Dendritic cell treated with granulocyte-macrophage colony-stimulating factor and Interleukin-4, amounts not matched to agents 40 ng/mL and 50 ng/mL, for 4 days (primary cell): ENCODE measurements around the gene FAM110D.

Source experiments
- H3K27ac Mint-ChIP-seq: one replicate; pipeline ENCODE4 v1.8.0; 2022; ENCODE audit warnings: mild to moderate bottlenecking, mixed read lengths
- H3K27me3 Mint-ChIP-seq: one replicate; pipeline ENCODE4 v1.8.0; 2022; ENCODE audit warnings: mild to moderate bottlenecking, mixed read lengths
- H3K36me3 Mint-ChIP-seq: one replicate; pipeline ENCODE4 v1.8.0; 2022; ENCODE audit warnings: low read depth, mixed read lengths
- H3K4me1 Mint-ChIP-seq: one replicate; pipeline ENCODE4 v1.8.0; 2022; ENCODE audit warnings: low read depth, mixed read lengths
- H3K4me3 Mint-ChIP-seq: one replicate; pipeline ENCODE4 v1.8.0; 2022; ENCODE audit warnings: mild to moderate bottlenecking, moderate library complexity, mixed read lengths
- H3K9me3 Mint-ChIP-seq: one replicate; pipeline ENCODE4 v1.8.0; 2022; ENCODE audit warnings: mixed read lengths
- intact Hi-C: fragments of 100-400 bp; cut with micrococcal nuclease; formaldehyde crosslinking; loops from one replicate; pipeline ENCODE4 v1.15.0; 2022

Gene FAM110D

DNA sequence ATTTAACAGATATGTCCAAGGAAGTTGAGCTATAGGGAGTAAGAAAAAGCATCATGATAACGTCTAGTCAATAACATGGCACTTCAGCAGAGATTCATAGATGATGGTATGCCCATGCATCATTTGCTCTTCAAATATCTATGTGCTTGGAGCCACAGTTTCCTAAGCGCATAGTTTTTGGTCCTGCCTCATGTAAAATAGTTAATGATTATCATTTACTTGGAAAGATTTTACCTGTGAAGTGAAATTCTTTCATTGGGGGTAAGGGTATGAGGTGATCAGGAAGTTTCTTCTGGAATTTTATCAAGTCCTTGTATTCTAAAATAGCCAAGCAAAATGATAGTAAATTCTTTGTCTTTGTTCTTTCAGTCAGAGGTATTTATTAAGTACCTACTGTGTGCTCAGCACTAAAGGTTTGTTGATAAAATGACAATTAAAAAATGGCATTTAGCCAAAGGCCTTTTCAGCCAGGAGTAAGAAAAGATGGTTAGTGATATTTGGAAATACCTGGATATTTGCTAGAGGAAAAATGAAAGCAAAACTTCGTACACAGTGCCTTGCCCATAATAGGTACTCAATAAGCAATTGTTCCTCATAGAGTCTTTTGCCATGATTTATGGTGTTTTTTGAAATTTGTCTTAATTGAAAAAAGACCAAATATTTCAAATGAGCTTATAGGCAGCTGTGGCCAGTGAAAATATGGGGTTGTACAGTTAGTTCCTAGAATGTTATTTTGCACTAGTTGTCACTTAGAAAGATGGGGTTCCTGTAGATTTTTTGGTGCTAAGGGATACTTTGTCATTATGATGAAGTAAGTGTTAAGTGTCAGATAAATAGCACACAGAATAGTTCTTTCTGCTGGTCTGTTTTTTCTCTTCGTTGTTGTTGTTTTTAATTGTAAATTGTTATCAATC, 34.2 kb upstream of the FAM110D start:
- Mint-ChIP-seq H3K27ac (no peak overlapping the region), H3K4me3 (no peak overlapping the region)

GRCh38 chr1:26125382-26125781, 33.5 kb upstream of the FAM110D start:
- no peak overlapping the region for H3K4me3 Mint-ChIP-seq
- peaks cover 44% of the 10 kb centered on the region for H3K4me1 Mint-ChIP-seq
- no peak overlapping the region for H3K27ac Mint-ChIP-seq
- no peaks in the 10 kb centered on the region for H3K9me3 Mint-ChIP-seq
- no peaks in the 10 kb centered on the region for H3K36me3 Mint-ChIP-seq
- no peaks in the 10 kb centered on the region for H3K27me3 Mint-ChIP-seq
- intact Hi-C loops: no loop called here

More for the DNA sequence above, 34.2 kb upstream of the FAM110D start:
- intact Hi-C loops: no loop called here
- H3K4me1 Mint-ChIP-seq: peaks cover 51% of the 10 kb centered on the region
- H3K27me3 Mint-ChIP-seq: no peaks in the 10 kb centered on the region
- H3K36me3 Mint-ChIP-seq: peaks cover 1% of the 10 kb centered on the region
- H3K9me3 Mint-ChIP-seq: no peaks in the 10 kb centered on the region

DNA sequence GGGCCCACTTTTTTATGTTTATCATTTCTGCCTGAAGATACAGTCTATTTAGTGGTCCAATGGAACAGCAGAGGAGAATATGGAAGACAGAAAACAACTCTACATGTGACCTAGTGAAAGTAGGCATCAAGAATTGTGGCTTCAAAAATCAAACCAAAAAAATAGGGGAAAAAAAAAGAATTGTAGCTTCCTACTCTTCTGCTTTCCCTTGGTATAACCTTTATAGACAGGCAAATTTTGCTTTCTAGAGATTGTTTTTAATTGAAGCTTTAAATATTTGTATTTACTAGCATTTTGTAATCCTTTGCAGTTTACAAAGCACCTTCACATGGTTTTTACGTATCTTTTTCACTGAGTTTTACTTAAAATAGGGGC, 32.9 kb upstream of the FAM110D start:
- H3K27ac Mint-ChIP-seq: peak overlapping the region; percentile 62
- peaks cover 40% of the 10 kb centered on the region for H3K4me1 Mint-ChIP-seq
- intact Hi-C loops: loop anchor here (2.0 kb wide), 1 partner anchor 13 kb away; no protein-coding TSS in a partner anchor
- no peaks in the 10 kb centered on the region for H3K27me3 Mint-ChIP-seq
- H3K9me3 Mint-ChIP-seq: no peaks in the 10 kb centered on the region
- H3K4me3 Mint-ChIP-seq: no peak overlapping the region
- H3K36me3 Mint-ChIP-seq: no peaks in the 10 kb centered on the region

- peak overlapping the region; percentile 62 for H3K27ac Mint-ChIP-seq
- H3K4me1 Mint-ChIP-seq: peaks cover 40% of the 10 kb centered on the region
Observed at GRCh38 chr1:26126321-26127084, 32.4 kb upstream of the FAM110D start.

DNA sequence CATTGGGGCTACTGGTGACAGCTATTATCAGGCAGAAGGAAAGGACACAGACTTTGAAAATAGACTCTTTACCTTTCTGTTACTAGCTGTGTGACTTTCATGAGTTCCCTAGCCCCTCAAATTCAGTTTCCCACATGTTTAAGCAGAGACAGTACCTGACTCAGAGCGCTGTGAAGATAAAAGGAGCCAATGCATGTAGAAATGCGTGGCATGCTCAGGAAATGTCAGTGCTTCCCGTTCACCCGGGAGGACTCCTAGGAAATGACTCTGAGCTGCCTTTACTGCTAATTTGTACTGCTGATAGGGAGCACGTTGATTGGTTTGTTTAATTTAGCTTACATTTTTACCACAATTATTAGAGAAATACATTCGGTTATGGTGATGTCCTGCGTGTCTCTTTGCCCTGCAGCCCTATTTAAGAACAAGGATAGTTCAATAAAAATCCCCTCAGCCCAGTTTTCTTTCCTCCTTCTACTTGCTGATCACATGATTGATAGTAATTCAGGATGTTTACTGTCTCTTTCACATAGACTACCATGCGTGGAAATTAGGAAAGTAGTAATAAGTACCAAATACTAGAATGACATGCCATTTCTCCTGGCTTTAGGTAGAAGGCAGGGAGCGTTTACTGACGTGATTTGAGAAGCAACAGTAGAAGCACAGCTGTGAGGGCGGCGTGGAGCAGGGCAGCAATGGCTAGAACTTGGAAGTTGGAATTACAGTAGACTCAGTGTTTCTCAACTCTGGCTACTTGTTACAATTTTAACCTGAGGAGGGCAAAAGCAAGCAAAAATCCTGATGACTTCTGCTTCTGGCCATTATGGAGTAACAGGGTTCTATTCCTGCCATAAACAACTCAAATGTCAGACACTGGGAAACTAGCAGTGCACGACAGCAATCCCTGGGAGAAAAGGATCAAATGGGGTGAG, 31.4 kb upstream of the FAM110D start:
- peaks cover 30% of the 10 kb centered on the region for H3K4me1 Mint-ChIP-seq
- no peaks in the 10 kb centered on the region for H3K27me3 Mint-ChIP-seq
- peak overlapping the region; percentile 79 for H3K27ac Mint-ChIP-seq
- H3K9me3 Mint-ChIP-seq: no peaks in the 10 kb centered on the region
- peak overlapping the region; percentile 24 for H3K4me3 Mint-ChIP-seq
- intact Hi-C loops: loop anchor here (2.0 kb wide), 1 partner anchor 15 kb away; no protein-coding TSS in a partner anchor
- H3K36me3 Mint-ChIP-seq: no peaks in the 10 kb centered on the region

More at GRCh38 chr1:26126321-26127084, 32.4 kb upstream of the FAM110D start:
- H3K27me3 Mint-ChIP-seq: no peaks in the 10 kb centered on the region
- intact Hi-C loops: loop anchor here (2.0 kb wide), 1 partner anchor 14 kb away; no protein-coding TSS in a partner anchor
- no peaks in the 10 kb centered on the region for H3K36me3 Mint-ChIP-seq
- no peaks in the 10 kb centered on the region for H3K9me3 Mint-ChIP-seq
- H3K4me3 Mint-ChIP-seq: no peak overlapping the region

DNA sequence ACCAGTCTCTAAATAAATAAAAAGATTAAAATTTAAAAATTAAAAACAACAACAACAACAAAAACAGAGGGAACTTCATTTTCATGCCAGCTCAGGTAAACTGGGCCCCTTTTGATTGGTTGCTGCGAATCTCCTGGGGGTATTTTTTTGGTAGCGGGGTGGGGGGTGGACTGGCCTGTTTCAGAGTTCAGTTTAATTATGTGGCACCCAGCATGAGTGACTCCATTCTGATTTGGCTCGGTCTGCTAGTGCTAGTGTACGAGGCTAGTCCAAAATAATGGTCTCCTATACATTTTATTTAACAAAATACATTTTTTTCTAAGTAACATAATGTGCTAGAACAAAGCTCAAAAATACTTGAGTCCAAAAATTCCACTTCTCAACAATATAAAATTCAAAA, 29.1 kb upstream of the FAM110D start:
- no peaks in the 10 kb centered on the region for H3K27me3 Mint-ChIP-seq
- intact Hi-C loops: no loop called here
- H3K36me3 Mint-ChIP-seq: no peaks in the 10 kb centered on the region
- peaks cover 21% of the 10 kb centered on the region for H3K4me1 Mint-ChIP-seq
- H3K9me3 Mint-ChIP-seq: no peaks in the 10 kb centered on the region
- H3K27ac Mint-ChIP-seq: no peak overlapping the region
- H3K4me3 Mint-ChIP-seq: no peak overlapping the region

- no peak overlapping the region for H3K27ac Mint-ChIP-seq
- H3K9me3 Mint-ChIP-seq: no peaks in the 10 kb centered on the region
- no peaks in the 10 kb centered on the region for H3K27me3 Mint-ChIP-seq
- no peaks in the 10 kb centered on the region for H3K36me3 Mint-ChIP-seq
- peaks cover 18% of the 10 kb centered on the region for H3K4me1 Mint-ChIP-seq
- intact Hi-C loops: no loop called here
- H3K4me3 Mint-ChIP-seq: no peak overlapping the region
Observed at GRCh38 chr1:26130695-26131094, 28.2 kb upstream of the FAM110D start.

GRCh38 chr1:26132128-26132833, 26.6 kb upstream of the FAM110D start:
- Mint-ChIP-seq H3K4me3 (no peak overlapping the region), H3K9me3 (no peaks in the 10 kb centered on the region)

GRCh38 chr1:26132834-26133167, 26.1 kb upstream of the FAM110D start:
- Mint-ChIP-seq H3K9me3 (no peaks in the 10 kb centered on the region), H3K36me3 (no peaks in the 10 kb centered on the region), H3K4me3 (no peak overlapping the region), H3K27me3 (no peaks in the 10 kb centered on the region), H3K27ac (no peak overlapping the region), H3K4me1 (peaks cover 11% of the 10 kb centered on the region)
- intact Hi-C loops: no loop called here

More at GRCh38 chr1:26132128-26132833, 26.6 kb upstream of the FAM110D start:
- H3K4me1 Mint-ChIP-seq: peaks cover 16% of the 10 kb centered on the region
- no peak overlapping the region for H3K27ac Mint-ChIP-seq
- no peaks in the 10 kb centered on the region for H3K27me3 Mint-ChIP-seq
- intact Hi-C loops: no loop called here
- H3K36me3 Mint-ChIP-seq: no peaks in the 10 kb centered on the region

DNA sequence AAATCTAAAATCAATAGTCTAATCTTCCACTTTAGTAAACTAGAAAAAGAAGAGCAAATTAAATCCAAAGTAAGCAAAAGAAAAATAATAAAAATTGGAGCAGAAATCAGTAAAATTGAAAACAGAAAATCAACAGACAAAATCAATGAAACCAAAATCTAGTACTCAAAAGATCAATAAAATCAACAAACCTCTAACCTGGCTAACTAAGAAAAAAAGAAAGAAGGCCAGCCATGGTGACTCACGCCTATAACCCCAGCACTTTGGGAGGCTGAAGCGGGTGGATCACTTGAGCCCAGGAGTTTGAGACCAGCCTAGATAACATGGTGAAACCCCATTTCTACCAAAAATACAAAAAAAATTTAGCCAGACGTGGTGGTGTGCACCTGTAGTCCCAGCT, 24.4 kb upstream of the FAM110D start:
- H3K9me3 Mint-ChIP-seq: no peaks in the 10 kb centered on the region
- no peaks in the 10 kb centered on the region for H3K4me1 Mint-ChIP-seq
- no peaks in the 10 kb centered on the region for H3K27me3 Mint-ChIP-seq
- intact Hi-C loops: no loop called here
- no peak overlapping the region for H3K4me3 Mint-ChIP-seq
- no peaks in the 10 kb centered on the region for H3K36me3 Mint-ChIP-seq
- H3K27ac Mint-ChIP-seq: no peak overlapping the region

DNA sequence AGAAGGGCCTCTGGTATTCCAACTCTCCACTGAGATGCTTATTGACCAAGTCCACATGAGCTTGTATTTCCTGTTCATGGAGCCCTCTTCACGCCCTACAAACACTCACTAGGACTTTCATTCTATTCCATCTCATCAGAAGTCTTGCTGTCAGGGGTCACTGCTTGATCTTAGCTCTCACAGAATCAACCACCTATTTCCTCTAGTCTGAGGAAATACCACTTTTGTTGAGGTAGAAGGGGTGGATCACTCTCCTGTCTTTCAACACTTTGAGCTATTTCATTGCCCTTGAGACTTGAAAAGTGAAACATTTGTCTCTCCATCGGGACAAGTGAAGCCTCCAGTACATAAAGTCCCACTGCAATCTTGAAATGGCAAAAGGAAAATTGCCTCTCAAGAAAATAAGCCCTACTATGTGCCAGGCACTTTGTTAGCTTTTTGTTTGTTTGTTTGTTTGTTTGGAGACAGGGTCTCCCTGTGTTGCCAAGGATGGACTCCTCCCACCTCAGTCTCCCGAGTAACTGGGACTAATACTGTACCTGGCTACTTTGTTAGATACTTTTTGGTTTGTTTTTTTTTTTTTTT, 19.8 kb upstream of the FAM110D start:
- Mint-ChIP-seq H3K27ac (no peak overlapping the region), H3K9me3 (no peaks in the 10 kb centered on the region), H3K4me1 (no peaks in the 10 kb centered on the region), H3K27me3 (no peaks in the 10 kb centered on the region), H3K36me3 (no peaks in the 10 kb centered on the region), H3K4me3 (no peak overlapping the region)
- intact Hi-C loops: no loop called here

- Mint-ChIP-seq H3K9me3 (no peaks in the 10 kb centered on the region), H3K27ac (no peak overlapping the region), H3K27me3 (peaks cover 9% of the 10 kb centered on the region), H3K4me1 (peaks cover 5% of the 10 kb centered on the region), H3K36me3 (no peaks in the 10 kb centered on the region), H3K4me3 (peak overlapping the region; percentile 26)
- intact Hi-C loops: no loop called here
Observed at GRCh38 chr1:26142159-26142558, 16.7 kb upstream of the FAM110D start.
